ENCODE data around the gene DSCAM.

The DSCAM gene

DNA sequence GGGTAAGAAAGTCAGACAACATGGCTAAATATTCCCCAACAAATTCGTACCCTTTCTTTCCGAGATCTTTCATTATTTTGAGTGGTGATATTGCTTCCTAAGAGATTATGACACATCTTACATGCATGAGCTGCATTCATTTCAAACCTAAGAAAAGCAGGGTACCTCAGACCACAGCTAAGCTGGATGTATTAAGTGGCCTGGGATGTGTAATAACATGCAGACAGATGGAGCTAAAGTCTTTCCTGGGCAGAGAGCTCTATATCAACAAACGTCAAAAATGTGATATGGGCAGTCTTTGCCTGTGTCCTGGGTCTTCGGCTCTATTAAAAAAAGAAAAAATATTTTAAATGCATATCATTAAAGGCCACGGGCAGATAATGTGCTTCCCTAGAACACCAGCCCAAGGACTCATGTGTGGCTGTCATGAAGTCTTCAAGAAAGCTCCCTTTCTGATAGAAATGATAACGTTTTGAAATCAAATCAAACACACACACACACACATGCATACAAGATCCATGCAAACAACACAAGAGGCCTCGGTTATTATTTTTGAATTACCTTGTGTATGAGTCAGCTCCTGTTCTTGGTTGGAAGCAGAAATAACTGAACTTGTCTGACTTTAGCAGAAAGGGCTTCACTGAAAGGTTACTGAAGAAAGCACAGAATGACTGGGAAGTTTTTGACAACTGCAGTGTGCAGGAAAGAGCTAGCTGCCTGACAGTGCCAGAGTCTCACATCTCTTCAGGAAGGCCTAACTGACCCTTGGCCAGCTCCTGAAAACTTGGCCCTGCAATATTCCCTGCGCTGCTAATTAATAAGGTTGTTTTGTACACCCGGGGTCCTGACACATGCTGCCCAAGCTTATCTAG lies 231.2 kb downstream of the DSCAM start:
- no peak for DNase-seq (ENCODE audit: low spot score)

DNA sequence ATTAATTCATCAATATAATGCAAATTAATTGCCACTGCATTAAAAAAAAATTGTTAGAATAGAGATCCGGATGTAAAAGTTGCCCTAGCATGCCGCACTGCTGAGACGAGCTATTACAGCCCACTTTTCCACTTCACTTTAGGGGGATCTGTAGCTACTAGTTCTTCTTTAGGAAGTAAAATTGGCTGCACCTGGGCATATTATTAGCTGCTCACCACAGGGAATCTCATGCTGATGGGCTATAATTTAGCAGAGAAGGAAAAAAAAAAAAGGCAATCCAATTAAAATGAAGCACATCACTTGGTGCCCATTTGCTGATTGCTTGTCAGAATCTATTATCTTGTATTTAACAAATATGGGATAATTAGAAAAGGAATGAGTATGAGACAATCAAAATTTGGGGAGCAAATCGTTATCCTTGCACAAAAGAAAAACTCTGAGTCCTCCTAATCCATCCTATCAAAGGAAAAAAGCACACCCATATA lies 233.4 kb downstream of the DSCAM start:
- DNase-seq (ENCODE audit: low spot score): no peak

DNA sequence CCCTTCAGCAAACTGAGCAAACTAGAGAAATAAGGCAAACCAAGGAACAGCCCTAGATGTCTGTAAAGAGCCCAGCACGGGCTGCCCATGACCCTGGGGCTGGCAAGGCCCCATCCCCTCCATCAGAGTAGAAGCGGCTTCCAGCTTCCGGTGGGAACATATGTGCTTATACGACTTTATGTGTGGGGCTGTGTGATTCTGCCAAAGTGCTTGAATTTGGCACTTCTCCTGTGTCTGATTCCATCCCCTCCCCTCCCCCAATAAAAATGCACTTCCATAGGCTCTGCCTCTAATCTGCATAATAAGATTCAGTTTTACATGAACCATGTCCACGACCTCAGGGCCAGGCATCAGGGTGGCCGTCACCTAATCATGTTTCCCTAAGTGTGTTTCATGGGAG lies 236.6 kb downstream of the DSCAM start:
- DNase-seq (ENCODE audit: low spot score): no peak

DNA sequence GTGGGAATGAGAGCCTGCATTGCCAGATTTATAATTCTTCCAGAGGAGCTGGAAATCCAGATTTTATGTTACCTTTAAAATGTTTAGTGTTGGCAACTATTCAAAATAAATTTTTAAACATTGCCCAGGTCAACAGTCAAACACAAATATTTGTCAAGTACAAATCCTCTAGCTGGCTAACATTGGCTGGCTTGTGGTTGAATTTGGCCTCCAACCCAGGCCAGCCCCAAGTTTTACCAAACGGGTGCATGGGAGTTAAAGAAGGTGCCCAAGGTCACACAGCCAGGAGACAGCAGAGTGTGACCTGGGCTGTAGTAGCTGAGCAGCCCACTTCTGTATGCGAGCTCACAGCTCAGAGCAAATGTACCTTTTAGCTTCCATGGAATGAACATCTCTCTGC lies 240.6 kb downstream of the DSCAM start:
- DNase-seq (ENCODE audit: low spot score): no peak

DNA sequence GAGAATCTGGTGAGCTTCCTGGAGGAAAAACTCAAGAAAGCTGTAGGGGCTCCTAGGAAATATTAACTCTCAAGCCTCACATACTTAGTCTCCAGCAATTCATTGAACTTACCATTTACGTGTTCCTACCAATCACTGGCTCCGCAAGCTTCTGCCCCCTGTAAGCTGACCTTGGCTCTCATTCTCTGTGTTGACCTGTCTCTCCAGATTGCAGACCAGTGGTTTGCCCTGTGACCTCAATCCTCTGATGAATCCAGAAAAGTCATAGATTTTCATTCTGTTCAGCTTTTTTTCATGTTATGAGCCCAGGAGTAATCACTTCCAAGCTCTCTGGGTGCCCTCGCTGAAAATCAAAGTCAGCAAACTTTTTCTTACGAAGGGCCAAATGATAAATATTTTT lies 241.9 kb downstream of the DSCAM start:
- no peak for DNase-seq (ENCODE audit: low spot score)

DNA sequence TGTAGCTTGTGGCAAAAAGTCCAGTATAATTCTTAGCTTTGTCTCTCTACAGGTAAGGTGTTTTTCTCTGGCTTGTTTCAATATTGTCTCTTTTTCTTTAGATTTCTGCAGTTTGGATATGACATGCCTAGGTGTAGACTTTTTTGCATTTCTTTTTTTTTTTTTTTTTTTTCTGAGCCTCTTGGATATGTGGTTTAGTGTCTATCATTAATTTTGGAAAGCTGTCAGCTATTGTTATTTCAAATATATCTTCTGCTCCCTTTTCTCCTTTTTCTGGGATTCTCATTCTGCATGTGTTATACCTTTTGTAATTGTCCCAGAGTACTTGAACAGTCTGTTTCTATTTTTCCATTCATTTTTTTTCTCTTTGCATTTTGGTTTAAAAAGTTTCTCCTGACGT lies 243.2 kb downstream of the DSCAM start:
- DNase-seq (ENCODE audit: low spot score): no peak

DNA sequence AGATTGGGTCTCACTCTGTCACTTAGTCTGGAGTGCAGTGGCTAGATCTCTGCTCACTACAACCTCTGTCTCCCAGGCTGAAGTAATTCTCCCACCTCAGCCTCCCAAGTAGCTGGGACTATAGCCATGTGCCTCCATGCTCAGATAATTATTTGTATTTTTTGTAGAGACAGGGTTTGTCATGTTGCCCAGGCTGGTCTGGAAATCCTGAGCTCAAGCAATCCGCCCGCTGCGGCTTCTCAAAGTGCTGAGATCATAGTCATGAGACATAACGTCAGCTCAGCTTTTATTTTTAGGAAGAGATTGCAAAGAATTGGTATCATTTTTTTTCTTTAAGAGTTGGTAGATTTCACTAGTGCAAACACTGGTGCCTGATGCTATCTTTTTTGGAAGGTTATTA lies 244.9 kb downstream of the DSCAM start:
- DNase-seq (ENCODE audit: low spot score): no peak

DNA sequence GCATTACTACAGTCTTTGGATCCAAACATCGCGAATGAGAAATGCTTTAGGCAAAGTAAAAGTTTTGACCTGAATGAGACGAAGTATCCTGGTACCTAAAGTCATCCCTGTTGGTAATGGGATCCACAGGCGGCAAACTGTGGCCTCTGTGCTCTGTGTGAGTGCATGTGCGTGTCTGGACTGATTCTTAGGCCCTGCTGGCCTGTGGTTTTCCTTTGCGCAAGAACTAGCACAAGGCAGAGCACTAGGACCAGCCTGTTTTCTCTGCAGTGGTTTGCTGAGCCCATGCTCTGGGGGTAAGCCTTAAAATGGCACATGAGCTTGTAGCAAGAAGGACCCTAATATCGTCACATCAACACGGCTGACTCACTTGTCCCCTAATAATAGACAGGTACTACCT lies 251.2 kb downstream of the DSCAM start:
- DNase-seq (ENCODE audit: low spot score): no peak

DNA sequence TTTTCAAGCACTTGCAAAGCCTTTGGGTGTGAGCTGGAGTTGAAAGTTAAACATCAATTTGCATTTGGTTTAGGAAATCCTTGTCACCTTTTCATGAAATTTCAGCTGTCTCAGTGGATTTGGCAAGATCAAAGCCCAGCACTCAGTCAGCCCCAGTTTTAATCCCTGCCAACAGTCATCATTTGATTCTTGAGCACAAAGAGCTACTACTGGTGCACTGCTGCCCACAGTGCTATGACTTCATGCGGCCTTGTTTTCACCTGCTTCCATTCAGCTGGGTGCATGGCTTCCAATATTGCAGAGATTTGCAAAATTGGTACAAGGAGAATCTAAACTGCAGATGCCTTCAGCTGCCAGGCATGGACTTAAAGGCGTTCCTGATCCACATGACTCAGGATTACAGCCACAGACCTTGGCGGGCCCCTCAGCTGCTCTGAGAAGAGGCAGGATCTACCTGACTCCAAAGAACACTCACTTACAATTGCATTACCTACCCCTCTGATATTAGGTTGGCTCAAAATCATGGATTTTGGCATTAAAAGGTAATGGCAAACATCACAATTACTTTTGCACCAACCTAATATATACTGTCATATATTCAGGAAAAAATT lies 259.1 kb downstream of the DSCAM start:
- DNase-seq (ENCODE audit: low spot score): no peak

DNA sequence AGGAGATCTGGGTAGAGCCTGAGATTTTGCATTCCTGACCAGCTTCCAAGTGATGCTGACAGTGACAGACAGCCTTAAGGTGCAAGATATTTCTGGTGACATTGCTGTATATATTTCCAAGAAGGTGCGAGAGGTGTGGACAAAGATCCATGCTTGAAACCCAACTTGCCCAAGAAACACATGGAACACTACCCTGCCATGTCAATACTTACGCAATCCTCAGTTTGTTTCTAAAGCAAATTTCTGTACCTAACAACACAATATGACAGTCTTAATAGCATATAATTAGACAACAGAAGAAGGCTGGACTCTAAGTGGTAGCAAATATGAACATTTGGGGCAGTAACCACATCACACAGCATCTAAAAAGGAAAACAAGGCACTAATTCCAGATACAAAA lies 260.4 kb downstream of the DSCAM start:
- no peak for DNase-seq (ENCODE audit: low spot score)

DNA sequence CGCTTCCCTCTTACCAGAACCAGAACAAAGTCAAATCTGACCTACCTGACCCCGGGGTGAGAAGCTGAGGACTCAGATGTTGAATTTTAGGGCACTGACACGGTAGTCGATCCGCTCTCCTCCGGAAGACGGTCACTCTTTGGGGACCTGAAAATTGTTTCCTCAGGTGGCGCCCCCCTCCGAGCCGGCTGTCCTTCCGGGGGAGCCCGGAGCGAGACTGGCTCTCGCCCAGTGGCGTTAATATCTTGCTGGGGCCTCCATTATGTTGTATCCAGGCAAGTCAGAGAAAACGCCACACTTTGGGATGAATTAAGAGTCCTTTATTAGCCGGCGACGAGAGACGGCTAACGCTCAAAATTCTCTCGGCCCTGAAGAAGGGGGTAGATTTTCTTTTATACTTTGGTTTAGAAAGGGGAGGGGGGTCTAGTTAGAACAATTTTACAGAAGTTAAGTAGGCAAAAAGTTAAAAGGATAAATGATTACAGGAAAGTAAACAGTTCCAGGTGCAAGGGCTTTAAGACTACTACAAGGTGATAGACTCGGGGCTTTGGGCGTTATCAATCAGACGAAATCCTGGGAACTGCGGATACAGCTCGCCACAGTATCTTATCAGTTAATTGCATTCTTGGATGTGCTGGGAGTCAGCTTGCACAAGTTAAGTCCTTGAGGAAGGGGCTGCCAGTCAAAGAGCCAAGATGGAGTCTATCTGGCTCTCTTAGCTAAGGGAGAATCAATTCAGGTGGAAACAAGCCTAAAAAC lies 269.5 kb downstream of the DSCAM start:
- no peak for DNase-seq (ENCODE audit: low spot score)

DNA sequence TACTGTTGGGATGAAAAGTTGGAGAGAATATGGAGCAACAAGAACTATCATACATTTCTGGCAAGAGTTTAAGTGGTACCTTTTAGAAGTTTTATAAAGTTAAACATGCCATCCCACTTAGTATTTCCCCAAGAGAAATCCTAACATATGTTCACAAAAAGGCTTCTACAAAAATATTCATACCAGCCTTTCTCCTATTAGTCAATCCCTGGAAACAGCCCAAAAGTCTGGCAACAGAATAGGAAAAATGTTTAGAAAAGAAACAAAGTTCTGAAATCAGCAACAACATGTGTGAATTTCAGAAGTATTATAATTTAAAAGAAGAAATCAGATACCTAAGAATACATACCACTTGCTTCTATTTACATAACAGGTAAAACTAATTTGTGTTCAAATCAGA lies 271.0 kb downstream of the DSCAM start:
- no peak for DNase-seq (ENCODE audit: low spot score)

DNA sequence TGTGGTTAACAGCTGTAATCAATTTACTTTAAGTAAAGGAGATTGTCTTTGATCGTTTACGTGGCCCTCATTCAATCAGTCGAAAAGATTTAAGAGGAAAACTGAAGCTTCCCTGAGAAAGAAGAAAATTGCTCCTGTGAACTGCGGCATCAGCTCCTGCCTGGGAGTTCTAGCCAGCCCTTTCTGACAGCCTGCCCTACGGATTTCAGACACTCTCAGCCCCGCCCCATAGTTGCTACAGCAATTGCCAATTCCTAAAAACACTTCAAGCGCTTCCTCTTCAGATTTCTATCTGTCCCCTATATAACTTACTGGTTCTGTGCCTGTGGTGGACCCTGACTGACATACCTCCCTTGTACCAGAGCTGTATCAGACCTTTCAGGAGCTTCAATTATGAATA lies 277.6 kb downstream of the DSCAM start:
- DNase-seq (ENCODE audit: low spot score): no peak

DNA sequence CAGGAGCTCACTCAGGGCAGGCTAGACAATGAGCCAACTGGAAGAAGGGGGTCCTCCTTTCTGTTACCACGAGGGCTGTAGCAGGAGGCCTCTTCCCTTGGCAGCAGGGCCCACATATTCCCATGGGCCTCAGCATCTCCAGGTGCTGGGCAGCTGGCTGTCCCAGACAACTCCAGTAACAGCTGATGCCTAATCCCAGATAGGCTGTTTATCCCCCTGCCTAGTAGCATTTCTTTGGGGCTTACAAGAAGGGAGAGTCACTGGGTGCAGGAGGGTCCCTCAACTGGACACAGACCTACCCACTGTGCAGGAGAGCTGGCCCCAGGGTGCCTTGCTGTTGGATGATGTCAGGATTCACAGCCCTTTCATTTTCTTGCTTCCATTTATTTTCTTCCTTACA lies 278.2 kb downstream of the DSCAM start:
- DNase-seq (ENCODE audit: low spot score): no peak

DNA sequence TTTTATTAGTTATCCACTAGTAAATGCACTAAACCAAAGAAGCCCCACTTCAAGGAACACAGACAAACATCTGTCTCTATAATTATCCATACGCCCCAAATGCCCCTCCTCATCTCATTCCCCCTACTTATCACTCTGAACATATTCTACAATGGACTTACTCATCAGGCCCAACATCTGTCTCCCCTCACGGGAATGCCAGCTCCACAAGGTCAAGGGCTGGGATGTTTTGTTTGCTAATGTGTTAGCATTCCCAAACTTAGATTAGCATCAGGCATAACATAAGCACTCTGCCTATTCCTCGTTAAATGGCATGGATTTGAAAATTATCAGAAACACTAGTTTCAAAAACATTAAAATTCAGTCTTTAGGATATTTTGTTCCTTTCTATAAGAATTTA lies 279.5 kb downstream of the DSCAM start:
- no peak for DNase-seq (ENCODE audit: low spot score)

DNA sequence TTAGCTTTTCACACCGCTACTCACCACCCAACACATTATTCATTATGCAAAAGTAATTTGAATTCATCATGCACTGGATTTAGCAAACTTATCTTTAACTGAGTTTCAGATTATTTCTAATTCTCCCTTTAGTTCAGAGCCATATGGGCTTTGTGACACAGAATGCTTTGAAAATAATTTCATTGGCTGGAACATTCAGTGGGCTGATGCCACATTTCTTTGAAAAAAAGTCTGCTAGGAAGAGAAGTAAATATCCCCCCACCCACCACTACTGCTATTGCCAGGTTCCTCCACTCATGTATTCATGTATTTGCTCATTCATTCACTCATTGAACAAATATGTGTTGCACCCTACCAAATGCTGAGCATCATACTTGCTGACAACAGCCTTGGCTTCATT lies 280.5 kb downstream of the DSCAM start:
- DNase-seq (ENCODE audit: low spot score): no peak

DNA sequence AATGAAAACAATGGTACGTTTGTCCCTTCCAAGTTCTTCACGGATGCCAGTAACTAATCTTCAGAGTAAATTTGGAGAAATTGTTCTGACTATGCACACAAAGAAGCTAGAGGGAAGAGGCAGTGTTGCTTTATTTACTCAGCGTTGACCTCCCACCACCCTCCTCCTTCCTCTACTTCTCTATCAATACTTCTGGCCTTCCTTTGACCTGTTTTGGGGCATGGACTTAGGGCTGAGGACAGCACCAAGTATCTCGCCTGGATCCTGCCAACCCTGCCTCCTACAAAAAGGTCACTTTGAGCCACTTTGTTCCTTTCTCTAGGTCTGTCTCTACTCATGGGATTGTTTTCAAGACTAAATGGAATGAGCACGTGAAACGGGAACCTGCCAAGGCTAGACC lies 282.6 kb downstream of the DSCAM start:
- no peak for DNase-seq (ENCODE audit: low spot score)

DNA sequence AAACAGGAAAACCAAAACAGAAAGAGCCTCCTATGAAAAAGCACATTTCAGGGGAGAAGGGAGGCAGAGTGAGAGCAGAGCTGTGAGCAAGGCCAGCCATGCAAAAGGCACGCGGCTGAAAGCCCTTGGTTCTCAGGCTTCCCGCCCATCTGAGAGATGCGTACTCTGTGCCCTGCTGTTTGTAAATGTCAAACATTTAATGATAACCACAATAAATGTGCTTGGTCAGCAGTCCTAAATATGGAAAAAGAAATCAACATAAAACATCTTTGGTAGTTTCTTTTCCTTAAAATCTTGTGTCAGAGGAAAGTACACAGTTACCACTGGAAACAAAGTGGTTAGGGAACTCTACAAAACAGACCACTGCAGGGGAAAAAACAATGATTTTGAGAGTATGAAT lies 283.1 kb downstream of the DSCAM start:
- no peak for DNase-seq (ENCODE audit: low spot score)

DNA sequence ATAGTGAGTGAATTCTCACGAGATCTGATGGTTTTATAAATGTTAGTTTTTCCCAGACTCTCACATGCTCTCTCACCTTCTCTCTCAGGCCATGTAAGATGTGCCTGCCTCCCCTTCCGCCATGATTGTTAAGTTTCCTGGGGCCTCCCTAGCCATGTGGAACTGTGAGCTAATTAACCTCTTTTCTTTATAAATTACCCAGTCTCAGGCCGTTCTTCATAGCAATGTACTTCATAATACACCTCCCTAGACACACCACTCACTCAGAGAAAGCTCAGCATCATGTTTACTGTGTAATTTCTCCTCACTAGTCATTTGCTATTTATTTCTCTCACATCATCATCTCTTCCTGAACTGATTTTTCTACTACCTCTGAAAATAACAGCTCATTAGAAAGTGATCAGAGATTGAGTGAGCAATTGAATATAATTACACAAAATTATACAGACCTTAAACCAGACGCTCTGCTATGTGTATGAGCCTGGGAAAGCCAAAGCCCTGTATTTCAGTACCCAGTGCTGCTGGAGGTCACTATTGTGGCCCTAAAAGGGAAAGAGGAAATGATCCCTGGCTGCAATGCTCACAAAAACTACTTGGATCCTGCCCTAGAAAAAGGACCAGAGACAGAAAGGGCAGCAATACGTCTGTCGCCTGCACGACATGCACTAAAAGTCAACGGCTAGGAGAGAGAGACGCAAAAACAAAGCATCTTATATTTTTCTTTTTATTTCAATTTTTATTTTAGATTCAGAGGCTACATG lies 284.5 kb downstream of the DSCAM start:
- no peak for DNase-seq (ENCODE audit: low spot score)

DNA sequence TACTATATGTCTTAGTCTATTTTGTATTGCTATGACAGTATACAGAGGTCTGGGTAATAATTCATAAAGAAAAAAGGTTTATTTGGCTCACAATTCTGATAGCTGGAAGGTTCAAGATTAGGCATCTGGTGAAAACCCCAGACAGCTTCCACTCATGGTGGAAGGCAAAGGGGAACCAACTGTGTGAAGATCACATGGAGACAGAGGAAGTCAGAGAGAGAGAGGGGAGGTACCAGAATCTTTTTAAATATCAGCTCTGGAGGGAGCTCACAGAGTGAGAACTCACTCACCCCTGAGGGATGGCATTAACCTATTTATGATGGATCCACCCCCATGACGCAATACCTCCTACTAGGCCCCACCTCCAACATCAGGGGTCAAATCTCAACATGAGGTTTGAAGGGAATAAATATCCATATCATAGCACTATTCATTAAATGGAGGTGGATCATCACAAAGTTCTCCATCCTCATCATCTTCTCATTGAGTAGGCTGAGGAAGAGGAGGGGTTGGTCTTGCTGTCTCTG lies 290.5 kb downstream of the DSCAM start:
- DNase-seq (ENCODE audit: low spot score): no peak

DNA sequence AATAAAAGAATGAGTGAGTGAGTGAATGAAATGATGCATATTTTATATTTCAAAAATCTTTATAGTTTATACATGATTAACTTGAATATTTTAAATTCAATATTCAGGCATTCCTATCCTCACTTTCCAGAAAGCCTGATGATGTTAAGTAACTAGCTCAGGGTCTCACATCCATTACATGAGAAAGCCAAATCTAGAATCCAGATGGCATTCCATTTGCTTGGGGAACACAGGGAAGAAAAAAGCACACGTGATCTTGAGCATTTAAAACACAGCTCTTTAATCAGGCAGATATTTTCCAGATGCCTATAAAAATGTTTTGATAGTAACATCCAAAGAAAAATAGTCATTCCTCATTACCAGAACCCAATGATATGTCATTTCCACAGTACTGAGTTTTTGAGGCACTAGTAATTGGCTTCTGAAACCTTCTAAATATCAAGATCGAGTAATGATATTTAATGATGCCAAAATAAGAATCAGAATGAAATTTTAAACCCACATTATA lies 291.9 kb downstream of the DSCAM start:
- DNase-seq (ENCODE audit: low spot score): no peak

DNA sequence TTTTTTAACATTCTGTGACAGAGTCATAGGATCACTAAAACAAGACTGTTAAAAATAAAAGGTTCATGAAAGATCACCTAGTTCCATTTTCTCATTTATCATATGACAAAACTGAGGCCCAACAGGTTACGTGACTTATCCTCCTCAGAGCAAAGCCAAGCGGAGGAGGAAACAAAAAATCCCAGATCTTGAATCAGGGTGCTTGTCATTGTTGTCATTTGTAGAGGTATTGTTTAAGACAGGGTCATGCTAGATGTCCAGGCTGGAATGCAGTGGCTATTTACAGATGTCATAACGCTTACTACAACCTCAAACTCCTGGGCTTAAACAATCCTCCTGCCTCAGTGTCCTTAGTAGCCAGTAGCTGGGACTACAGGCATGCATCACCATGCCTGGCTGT lies 293.2 kb downstream of the DSCAM start:
- no peak for DNase-seq (ENCODE audit: low spot score)

Data from AG08396 (cell line).